ENCODE measurements around the gene NECTIN4.
A peak's percentile ranks its signal among the peaks of the same experiment; 100 is the strongest.

Gene NECTIN4

DNA sequence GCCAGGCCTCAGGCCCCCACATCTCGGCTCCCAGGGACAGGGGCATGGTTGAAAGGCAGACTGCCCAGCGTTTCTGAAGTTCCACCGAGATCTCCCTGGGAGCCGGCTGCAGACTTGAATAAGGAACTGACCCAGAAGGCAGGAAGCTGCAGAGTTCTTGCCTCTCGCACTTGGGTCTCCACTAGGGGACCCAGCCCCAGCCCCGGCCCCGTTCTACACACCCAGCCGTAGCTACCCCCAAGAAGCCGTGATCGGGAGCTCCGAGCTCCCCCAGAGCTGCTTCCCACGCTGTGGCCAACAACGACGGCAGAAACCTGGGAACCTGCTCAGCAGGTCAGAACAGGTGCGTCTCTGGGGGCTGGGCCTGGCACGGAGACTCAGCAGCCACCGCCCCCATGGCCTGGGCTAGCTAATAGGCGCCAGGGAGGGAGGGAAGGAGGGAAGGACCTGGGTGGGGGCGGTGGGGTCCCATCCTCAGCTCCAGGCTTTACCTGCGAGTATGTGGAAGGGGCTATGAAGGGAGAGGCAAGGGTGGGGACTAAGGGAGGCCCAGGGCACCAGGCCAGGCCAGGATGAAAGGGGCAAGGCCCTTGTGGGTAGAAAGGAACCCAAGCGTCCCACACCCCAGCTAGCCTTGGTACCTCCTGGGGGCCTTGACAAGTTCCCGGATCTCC lies at the start of gene NECTIN4:
NECTIN4 (minus strand) TSS at position 308 of the 674 bp plus-strand sequence; CDS start at position 46, 262 bp downstream.
- Mint-ChIP-seq H3K9me3 (no peaks in the 10 kb centered on the region), H3K4me3 (no peak within 1 kb of the TSS), H3K36me3 (ENCODE audit: low read depth) (no peaks in the 10 kb centered on the region), H3K4me1 (ENCODE audit: low read depth) (peaks cover 49% of the 10 kb centered on the region), H3K27ac (peak within 1 kb of the TSS; percentile 16), H3K27me3 (no peaks in the 10 kb centered on the region)
- intact Hi-C loops (cut with micrococcal nuclease), result no loop called here

DNA sequence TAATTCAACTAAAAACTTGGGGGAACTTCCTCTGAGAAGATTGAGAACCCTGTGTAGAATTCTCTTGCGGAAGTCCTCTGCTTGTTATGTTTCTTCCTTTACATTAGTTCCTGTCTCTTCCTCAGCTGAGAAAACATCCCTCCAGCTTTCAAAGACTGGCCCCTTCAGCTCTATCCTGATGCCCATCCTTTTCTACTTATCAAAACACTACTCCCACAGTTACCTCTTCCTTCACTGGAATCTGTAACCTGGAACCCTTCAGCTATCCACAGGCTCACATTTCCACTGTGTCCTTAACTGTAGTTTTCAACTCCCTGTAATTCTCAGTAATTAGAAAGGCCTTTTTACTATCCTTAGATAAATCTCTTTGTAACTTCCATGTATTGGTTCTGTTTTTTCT lies 49.1 kb upstream of the NECTIN4 start:
- Mint-ChIP-seq H3K27me3 (no peaks in the 10 kb centered on the region), H3K36me3 (ENCODE audit: low read depth) (peaks cover 8% of the 10 kb centered on the region), H3K27ac (peak overlapping the region; percentile 87), H3K4me3 (no peak overlapping the region), H3K4me1 (ENCODE audit: low read depth) (peaks cover 45% of the 10 kb centered on the region), H3K9me3 (no peaks in the 10 kb centered on the region)
- intact Hi-C loops (cut with micrococcal nuclease), result loop anchor here (10.0 kb wide), 1 partner anchor 94 kb away; the partner anchor contains the start of gene USF1

DNA sequence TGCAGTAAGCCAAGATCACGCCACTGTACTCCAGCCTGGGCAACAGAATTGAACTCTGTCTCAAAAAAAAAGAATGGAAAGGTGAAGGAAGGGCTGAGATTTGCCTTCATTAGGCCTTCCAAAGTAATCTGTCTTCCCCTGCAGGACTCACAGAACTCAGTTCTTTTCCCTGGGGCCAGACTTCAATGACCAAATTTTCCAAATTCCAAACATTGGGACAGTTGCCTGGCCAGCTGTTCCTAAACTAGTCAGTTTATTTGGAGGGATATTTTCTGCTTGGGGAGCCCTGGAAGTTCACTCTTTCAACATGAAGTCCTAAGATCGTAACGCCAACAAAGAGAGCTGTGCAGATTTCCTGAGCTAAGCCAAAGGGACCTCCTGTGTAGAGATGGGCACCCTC lies 48.5 kb upstream of the NECTIN4 start:
- Mint-ChIP-seq H3K4me3 (no peak overlapping the region), H3K9me3 (no peaks in the 10 kb centered on the region), H3K4me1 (ENCODE audit: low read depth) (peaks cover 45% of the 10 kb centered on the region), H3K27ac (peak overlapping the region; percentile 87), H3K36me3 (ENCODE audit: low read depth) (peaks cover 8% of the 10 kb centered on the region), H3K27me3 (no peaks in the 10 kb centered on the region)
- intact Hi-C loops (cut with micrococcal nuclease), result loop anchor here (10.0 kb wide), 1 partner anchor 93 kb away; the partner anchor contains the start of gene USF1

DNA sequence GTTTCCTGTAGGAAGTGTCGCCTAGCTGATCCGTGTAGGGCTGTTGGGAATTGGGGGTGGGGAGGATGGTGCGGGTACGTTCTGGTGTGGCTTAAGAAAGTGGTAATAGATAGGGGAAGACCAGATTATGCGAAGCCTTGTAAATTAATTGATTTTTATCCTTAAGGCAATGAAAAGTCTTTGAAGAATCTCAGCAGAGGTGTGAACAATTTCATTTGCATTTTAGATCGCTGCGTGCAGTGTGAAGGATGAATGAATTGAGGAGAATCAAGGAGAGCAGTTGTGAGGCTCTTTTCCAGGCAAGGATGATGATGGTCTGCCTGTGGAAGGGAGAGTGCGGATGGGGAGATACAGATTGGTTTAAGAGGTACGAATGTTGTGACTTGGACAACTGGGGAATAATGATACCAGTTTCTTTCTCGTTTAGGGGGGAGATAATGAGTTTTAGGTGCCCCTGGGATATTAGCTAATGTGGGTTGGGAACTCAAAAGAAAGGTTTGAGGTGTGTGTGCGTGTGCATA lies 43.9 kb upstream of the NECTIN4 start:
- no peaks in the 10 kb centered on the region for H3K9me3 Mint-ChIP-seq
- peaks cover 37% of the 10 kb centered on the region for H3K36me3 Mint-ChIP-seq (ENCODE audit: low read depth)
- no peak overlapping the region for H3K4me3 Mint-ChIP-seq
- no peaks in the 10 kb centered on the region for H3K27me3 Mint-ChIP-seq
- no peak overlapping the region for H3K27ac Mint-ChIP-seq
- peaks cover 68% of the 10 kb centered on the region for H3K4me1 Mint-ChIP-seq (ENCODE audit: low read depth)
- intact Hi-C loops (cut with micrococcal nuclease), result loop anchor here (2.0 to 10.0 kb wide), 2 partner anchors 14 to 88 kb away; partner anchors contain the start of genes NIT1, PFDN2 and USF1

DNA sequence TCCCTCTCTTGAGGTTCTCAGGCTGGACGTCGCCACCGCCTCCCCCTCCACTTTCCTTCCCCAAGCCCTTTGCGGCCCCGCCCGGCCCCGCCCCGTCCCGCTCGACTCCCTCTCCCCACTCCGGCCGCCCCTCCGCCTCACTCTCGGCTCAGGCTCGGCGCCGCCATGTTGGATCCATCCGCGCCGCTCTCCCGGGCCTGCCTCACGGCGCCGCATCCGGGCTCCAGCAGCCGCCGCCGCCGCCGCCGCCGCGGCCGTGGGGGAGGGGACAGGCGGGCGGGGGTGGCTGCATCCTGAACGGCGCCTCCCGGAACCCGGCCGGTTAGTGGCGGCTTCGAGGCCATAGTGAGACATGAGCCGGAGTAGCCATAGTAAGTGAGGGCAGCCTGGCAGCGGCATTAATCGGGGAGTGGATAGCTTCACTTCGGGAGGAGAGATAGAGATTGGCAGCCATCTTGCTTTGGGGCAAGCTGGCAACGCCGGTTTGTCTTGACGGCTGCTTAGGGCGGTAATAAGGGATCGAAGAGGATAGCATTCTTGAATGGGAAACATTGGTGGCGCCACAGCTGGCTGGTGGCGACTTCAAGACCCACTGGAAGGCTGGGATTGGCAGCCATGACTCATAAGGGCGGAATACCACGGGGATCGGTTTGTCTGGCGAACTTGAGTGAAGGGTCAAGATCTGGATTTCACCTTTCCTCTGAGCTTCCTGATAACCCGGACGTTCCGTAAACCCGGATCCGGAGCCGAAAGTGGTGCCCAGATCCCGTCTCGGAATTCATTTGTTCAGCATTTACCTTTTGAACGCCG lies 43.3 kb upstream of the NECTIN4 start, which contains the start of gene DEDD:
DEDD (minus strand) TSS at position 258 of the 810 bp plus-strand sequence. CDS start 8,205 bp downstream, outside the sequence.
- Mint-ChIP-seq H3K4me1 (ENCODE audit: low read depth) (peaks cover 68% of the 10 kb centered on the region), H3K36me3 (ENCODE audit: low read depth) (peaks cover 43% of the 10 kb centered on the region), H3K4me3 (no peak within 1 kb of the TSS), H3K27ac (no peak within 1 kb of the TSS), H3K9me3 (no peaks in the 10 kb centered on the region), H3K27me3 (no peaks in the 10 kb centered on the region)
- intact Hi-C loops (cut with micrococcal nuclease), result loop anchor here (2.0 to 10.0 kb wide), 2 partner anchors 14 to 88 kb away; partner anchors contain the start of genes NIT1, PFDN2 and USF1

DNA sequence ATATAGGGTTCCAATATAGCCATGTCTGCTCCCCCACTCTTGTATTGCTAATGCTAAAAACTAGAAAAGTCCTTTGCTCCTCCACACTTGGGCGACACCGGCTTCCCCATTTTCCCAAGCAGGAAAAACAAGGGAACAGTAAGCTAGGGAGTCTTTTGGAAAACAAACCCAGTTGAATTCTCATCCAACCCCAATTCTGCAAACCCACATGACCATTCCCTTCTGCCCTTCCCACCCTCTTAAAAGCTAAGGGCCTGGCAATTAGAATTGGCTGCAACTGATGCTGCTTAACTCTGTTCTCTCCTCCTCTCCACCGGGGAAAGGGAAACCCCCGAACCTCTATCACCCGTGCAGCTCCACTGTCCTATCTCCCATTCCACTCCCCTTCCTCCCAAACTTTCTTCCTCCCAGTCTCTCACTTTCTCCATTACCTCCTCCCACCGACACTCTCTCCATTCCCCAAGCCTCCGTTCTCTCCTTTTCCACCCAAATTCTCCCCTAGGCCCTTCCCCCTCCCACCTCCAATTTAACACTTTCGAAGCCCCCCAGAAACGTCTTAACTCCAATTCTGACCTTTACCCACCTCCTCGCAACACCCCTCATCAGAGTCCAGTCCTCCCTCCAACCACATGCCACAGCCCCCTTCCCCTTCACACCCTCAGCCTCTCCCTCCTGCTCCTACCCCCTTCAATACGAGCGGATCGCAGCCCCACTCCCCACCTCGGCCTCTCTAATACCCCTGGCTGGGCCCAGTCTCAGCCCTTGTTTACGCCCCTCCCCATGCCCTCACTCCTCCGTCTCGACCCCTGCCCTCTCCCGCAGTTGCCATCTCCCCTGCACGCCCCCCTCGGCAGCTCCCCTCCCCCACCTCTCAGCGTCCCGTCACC lies 42.4 kb upstream of the NECTIN4 start:
- Mint-ChIP-seq H3K4me1 (ENCODE audit: low read depth) (peaks cover 68% of the 10 kb centered on the region), H3K9me3 (no peaks in the 10 kb centered on the region), H3K4me3 (no peak overlapping the region), H3K27me3 (no peaks in the 10 kb centered on the region), H3K27ac (no peak overlapping the region), H3K36me3 (ENCODE audit: low read depth) (peaks cover 52% of the 10 kb centered on the region)
- intact Hi-C loops (cut with micrococcal nuclease), result loop anchor here (2.0 to 10.0 kb wide), 2 partner anchors 13 to 87 kb away; partner anchors contain the start of genes NIT1, PFDN2 and USF1

DNA sequence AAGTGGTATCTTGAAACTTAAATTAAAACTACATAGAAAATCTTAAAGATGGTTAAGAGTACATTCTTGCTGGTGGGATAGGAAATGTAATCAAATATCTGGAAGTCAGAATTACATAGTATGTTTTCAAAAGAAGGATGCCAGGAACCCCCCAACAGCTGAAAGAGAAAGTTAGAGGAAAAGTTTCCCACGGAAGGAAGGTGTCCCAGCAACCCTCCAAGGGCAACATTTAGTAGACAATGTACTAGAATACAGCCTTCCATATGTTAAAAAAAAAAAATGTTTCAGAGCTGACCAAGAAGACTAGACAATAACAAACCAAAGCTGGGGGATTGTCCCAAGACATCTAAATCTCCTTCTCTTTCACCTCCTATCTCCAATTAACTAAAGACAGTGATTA lies 40.9 kb upstream of the NECTIN4 start:
- Mint-ChIP-seq H3K27ac (no peak overlapping the region), H3K4me1 (ENCODE audit: low read depth) (peaks cover 69% of the 10 kb centered on the region), H3K36me3 (ENCODE audit: low read depth) (peaks cover 65% of the 10 kb centered on the region), H3K9me3 (no peaks in the 10 kb centered on the region), H3K27me3 (no peaks in the 10 kb centered on the region), H3K4me3 (no peak overlapping the region)
- intact Hi-C loops (cut with micrococcal nuclease), result loop anchor here (10.0 kb wide), 1 partner anchor 85 kb away; the partner anchor contains the start of gene USF1

DNA sequence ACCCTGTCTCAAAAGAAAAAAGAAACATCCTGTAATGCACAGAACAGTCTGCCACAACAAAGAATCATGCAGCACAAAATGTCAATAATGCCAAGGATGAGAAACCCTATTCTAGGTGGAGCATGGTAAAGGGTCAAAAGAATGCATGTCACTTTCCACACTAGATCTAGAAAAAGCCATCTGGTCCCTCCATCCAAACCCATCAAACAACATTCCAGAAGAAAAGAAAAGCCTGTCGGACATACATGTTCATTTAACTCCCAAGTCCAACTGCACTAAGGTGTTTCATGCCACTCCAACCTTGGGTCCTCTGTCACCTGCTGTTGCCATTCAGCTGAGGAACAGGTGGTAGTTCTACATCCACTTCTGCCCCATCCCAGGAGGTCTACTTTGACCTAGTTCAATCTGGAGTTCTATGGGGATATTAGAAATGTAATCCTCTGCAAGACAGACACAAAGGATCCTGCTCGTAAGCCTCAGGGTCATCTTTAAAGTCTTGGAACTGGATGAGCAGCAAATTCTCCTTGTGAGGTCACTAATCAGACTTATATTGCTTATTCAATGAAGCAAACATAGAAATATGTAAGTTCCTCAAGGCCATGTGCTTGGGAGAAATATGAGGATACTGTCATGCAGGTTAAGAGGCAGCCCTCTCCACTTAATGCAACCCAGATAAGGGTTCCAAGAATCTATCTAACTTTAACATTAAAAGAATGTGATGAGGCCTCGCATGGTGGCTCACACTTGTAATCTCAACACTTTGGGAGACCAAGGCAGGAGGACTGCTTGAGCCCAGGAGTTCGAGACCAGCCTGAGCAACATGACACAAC lies 39.4 kb upstream of the NECTIN4 start:
- intact Hi-C loops (cut with micrococcal nuclease), result no loop called here
- Mint-ChIP-seq H3K4me3 (no peak overlapping the region), H3K4me1 (ENCODE audit: low read depth) (peaks cover 73% of the 10 kb centered on the region), H3K36me3 (ENCODE audit: low read depth) (peaks cover 73% of the 10 kb centered on the region), H3K9me3 (no peaks in the 10 kb centered on the region), H3K27ac (no peak overlapping the region), H3K27me3 (no peaks in the 10 kb centered on the region)

DNA sequence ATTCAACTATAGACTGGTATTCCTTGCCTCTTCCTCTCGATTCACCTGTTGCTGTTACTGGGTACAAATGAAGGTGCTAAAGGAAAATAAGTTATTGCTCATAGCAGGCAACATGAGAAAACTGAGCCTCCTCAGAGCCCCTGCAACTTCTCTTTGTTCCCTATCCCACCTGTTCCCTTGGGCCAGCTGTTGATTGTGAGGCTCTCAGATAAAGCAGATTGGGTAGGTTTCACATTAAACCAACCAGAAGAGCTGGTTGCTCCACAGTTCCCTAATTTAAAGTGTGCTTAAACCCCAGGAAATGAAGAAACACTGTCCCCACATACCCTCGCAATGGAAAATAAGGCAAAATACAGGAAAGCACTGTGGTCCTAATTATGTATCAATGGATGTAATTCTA lies 38.3 kb upstream of the NECTIN4 start:
- no peaks in the 10 kb centered on the region for H3K9me3 Mint-ChIP-seq
- intact Hi-C loops (cut with micrococcal nuclease), result no loop called here
- H3K4me3 Mint-ChIP-seq, result no peak overlapping the region
- H3K4me1 Mint-ChIP-seq (ENCODE audit: low read depth), result peaks cover 84% of the 10 kb centered on the region
- H3K36me3 Mint-ChIP-seq (ENCODE audit: low read depth), result peaks cover 85% of the 10 kb centered on the region
- no peaks in the 10 kb centered on the region for H3K27me3 Mint-ChIP-seq
- peak overlapping the region; percentile 64 for H3K27ac Mint-ChIP-seq

DNA sequence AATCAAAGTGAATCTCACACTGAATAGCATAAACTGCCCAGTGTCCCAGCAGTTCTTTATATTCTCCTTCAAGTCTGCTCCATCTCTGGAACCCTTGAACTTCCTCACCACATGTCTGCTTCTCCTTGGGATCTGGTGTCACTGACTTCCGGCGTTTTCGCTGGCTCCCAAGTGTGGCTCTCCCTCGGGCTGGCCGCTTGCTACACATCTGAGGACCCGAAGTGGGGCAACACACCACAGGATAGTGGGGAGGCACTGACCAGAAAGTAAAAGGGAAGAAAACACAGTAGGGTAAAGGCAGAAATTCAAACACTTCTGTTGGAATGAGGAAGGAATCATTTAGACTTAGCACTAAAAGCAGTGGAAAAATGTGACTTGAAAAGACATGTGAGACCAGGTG lies 33.6 kb upstream of the NECTIN4 start:
- intact Hi-C loops (cut with micrococcal nuclease), result no loop called here

DNA sequence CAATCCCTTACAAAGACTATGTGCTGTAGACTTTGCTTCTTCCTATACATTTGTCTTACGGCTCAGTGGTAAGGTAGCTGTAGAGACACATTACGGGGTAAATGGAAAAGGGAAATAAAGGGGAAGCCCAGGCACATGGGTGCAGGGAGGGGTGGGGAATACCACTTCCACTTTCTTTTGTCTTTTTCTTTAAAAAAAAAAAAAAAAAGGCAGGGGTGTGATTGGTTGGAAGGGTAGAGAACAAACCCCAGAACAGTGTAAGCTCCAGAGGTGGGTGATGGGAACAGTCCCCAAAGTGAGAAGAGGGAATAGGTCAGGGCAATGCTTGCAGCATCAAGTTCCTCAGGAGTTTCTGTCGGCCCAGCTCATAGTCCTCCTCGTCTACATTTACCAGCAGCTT lies 32.5 kb upstream of the NECTIN4 start:
- H3K36me3 Mint-ChIP-seq (ENCODE audit: low read depth), result peaks cover 89% of the 10 kb centered on the region
- no peak overlapping the region for H3K4me3 Mint-ChIP-seq
- H3K27ac Mint-ChIP-seq, result peak overlapping the region; percentile 79
- no peaks in the 10 kb centered on the region for H3K27me3 Mint-ChIP-seq
- H3K4me1 Mint-ChIP-seq (ENCODE audit: low read depth), result peaks cover 80% of the 10 kb centered on the region
- no peaks in the 10 kb centered on the region for H3K9me3 Mint-ChIP-seq
- intact Hi-C loops (cut with micrococcal nuclease), result no loop called here

More for the DNA sequence above, 33.6 kb upstream of the NECTIN4 start:
- no peaks in the 10 kb centered on the region for H3K27me3 Mint-ChIP-seq
- peak overlapping the region; percentile 63 for H3K27ac Mint-ChIP-seq
- peaks cover 95% of the 10 kb centered on the region for H3K36me3 Mint-ChIP-seq (ENCODE audit: low read depth)
- H3K4me1 Mint-ChIP-seq (ENCODE audit: low read depth), result peaks cover 88% of the 10 kb centered on the region
- H3K9me3 Mint-ChIP-seq, result no peaks in the 10 kb centered on the region
- H3K4me3 Mint-ChIP-seq, result no peak overlapping the region

DNA sequence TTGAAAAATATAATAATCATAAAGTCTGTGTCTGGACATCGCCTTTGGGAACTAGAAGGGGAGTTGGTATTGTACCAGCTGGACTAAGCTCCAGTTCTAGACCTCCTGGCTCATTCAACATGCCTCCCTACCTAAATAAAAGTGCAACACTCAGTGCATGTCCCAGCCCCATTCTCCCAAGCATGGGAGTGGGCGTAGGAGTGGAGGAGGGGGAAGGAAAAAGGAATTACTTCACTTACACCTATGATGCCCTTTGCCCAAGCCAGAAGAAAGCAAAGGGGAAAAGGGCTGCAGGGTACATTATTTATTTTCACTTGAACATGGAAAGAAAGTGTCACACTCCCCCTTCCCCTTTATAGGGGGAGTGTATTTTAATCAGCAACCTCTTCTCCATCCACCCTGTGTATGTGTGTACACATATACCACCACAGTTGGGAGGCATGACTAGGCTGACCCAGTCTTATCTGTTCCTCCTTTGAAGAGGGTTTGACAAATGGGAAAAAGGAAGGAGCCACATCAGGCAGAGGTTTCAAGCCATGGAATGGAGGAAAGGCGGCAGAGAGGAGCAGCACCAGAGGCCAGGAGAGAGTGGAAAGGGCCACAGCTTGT lies 31.8 kb upstream of the NECTIN4 start:
- H3K27ac Mint-ChIP-seq, result peak overlapping the region; percentile 79
- H3K36me3 Mint-ChIP-seq (ENCODE audit: low read depth), result peaks cover 86% of the 10 kb centered on the region
- peak overlapping the region; percentile 18 for H3K4me3 Mint-ChIP-seq
- H3K9me3 Mint-ChIP-seq, result no peaks in the 10 kb centered on the region
- intact Hi-C loops (cut with micrococcal nuclease), result no loop called here
- H3K4me1 Mint-ChIP-seq (ENCODE audit: low read depth), result peaks cover 80% of the 10 kb centered on the region
- no peaks in the 10 kb centered on the region for H3K27me3 Mint-ChIP-seq
